Mucosa of stomach (tissue), 1 donor: ENCODE measurements around the gene DNAJB8.

Source experiments
- H3K27me3 ChIP-seq: one replicate; pipeline ENCODE4 v1.7.0; 2013; ENCODE audit warnings: mild to moderate bottlenecking, low read length; ENCODE audit not compliant: control insufficient read depth, insufficient read depth
- H3K36me3 ChIP-seq: one replicate; pipeline ENCODE4 v1.7.0; 2013; ENCODE audit warnings: low read length; ENCODE audit not compliant: control insufficient read depth, insufficient read depth
- H3K4me1 ChIP-seq: one replicate; pipeline ENCODE4 v1.7.0; 2013; ENCODE audit warnings: mild to moderate bottlenecking, low read length; ENCODE audit not compliant: control insufficient read depth, insufficient read depth
- H3K4me3 ChIP-seq: one replicate; pipeline ENCODE4 v1.7.0; 2013; ENCODE audit warnings: low read length
- H3K9ac ChIP-seq: one replicate; pipeline ENCODE4 v1.7.0; 2013; ENCODE audit warnings: mild to moderate bottlenecking, low read length, moderate library complexity
- H3K9me3 ChIP-seq: one replicate; pipeline ENCODE4 v1.7.0; 2013; ENCODE audit warnings: mild to moderate bottlenecking, low read length, moderate library complexity; ENCODE audit not compliant: control insufficient read depth
- donor health status: Pancreatic carcinoma.

Gene DNAJB8

DNA sequence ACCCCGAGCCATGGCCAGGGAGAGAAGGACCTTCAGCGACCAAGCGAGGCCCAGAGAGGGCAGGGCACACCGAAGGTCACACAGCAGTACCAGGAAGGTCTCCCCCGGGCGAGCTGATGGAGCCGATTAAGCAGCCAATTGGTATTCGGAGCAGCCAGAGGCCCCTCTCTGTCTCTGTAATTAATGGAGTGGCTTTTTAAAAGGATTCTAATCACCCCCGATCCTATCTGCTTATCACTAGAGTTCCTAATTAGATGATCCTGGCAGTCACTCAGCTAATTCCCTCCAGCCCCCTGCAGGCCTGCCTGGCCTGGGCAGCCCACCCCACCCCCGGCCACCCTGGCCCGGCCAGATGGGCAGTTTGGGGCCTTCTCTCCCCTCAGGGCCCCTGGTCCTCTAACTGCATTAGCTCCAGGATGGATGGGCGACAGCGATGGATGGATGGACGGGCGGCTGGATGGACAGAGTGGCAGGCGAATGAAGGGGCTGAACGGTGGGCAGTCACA lies 1.6 kb upstream of the DNAJB8 start:
- no peaks in the 10 kb centered on the region for H3K4me1 ChIP-seq
- H3K27me3 ChIP-seq, result peaks cover 15% of the 10 kb centered on the region
- no peak overlapping the region for H3K4me3 ChIP-seq
- H3K9me3 ChIP-seq, result no peaks in the 10 kb centered on the region
- H3K9ac ChIP-seq, result no peak overlapping the region
- no peaks in the 10 kb centered on the region for H3K36me3 ChIP-seq

DNA sequence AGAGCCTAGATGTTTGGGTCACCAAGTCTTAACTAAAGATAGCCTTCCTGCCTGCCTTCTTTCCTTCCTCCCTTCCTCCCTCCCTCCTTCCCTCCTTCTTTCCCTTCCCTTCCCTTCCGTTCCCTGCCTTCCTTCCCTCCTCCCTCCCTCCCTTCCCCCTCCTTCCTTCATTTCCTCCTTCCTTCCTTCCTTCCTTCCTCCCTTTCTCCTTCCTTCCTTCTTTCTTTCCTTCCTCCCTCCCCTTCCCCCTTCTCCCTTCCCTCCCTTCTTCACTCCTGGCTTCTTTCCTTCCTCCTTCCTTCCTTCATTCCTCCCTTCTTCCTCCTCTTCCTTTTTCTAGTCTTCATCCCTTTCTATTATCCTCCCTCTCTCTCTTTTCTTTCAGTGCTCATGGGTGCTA lies 2.0 kb downstream of the DNAJB8 start:
- Histone ChIP-seq H3K9me3 (no peaks in the 10 kb centered on the region), H3K4me3 (no peak overlapping the region), H3K27me3 (peaks cover 4% of the 10 kb centered on the region), H3K9ac (no peak overlapping the region), H3K36me3 (no peaks in the 10 kb centered on the region), H3K4me1 (no peaks in the 10 kb centered on the region)

DNA sequence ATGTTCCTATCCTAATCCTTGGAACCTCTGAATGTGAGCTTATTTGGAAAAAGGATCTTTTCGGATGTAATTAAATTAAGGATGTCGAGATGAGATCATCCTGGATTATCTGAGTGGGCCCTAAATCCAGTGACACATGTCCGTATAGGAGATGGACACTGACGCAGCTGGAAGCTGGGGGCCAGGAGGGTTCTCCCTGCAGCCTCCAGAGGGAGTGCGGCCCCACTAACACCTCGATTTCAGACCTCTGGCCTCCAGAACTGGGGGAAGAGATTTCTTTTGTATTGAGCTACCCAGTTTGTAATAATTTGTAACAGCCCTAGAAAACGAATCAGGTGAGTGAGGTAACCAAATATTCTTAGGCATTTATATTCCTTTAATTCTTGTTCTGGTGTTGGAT lies 2.5 kb downstream of the DNAJB8 start:
- H3K4me1 ChIP-seq, result no peaks in the 10 kb centered on the region

DNA sequence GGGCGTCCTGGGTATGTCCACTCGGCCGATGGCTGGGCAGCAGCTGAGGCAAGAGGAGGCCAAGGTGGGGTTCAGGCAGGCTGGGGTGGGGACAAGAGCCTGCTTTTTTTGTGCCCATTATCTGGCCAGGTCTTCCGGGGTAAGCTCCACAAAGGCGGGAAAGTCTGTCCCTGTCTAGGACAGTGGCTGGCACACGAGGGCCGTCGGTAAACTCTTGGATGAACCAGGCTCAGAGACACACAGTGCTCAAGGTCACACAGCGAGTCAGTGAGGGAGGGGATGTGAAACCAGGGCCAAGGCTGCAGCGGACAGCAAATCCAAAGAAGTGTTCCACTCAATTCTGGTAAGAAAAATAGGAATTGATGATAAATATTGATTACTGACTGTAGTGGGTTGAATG lies 2.9 kb downstream of the DNAJB8 start:
- no peaks in the 10 kb centered on the region for H3K36me3 ChIP-seq
- H3K9ac ChIP-seq, result no peak overlapping the region
- no peak overlapping the region for H3K4me3 ChIP-seq
- no peaks in the 10 kb centered on the region for H3K9me3 ChIP-seq
- no peaks in the 10 kb centered on the region for H3K4me1 ChIP-seq
- H3K27me3 ChIP-seq, result no peaks in the 10 kb centered on the region

More for the DNA sequence above, 2.5 kb downstream of the DNAJB8 start:
- peaks cover 2% of the 10 kb centered on the region for H3K27me3 ChIP-seq
- H3K4me3 ChIP-seq, result no peak overlapping the region
- no peak overlapping the region for H3K9ac ChIP-seq
- H3K9me3 ChIP-seq, result no peaks in the 10 kb centered on the region
- H3K36me3 ChIP-seq, result no peaks in the 10 kb centered on the region

DNA sequence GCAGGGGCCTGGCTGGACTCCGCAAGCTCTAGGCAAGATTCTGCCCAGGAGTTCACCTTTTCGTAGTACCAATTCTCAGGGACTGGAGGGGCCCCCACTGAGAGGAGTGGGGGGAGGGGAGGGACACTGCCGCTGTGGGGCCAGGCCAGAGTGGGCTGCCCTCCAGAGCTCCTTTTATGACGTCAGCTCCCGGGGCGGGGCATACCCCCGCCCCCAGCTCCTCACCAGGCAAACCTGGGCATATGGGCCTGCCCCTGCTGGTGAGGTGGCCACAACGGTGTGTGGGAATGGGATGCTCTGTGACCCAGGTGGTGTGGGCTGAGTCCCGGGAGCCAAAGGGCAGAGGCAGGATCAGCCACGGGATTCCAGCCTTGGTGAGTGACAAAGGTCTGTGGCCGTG lies 3.3 kb downstream of the DNAJB8 start:
- Histone ChIP-seq H3K36me3 (no peaks in the 10 kb centered on the region), H3K9me3 (no peaks in the 10 kb centered on the region), H3K4me1 (no peaks in the 10 kb centered on the region), H3K4me3 (no peak overlapping the region), H3K9ac (no peak overlapping the region), H3K27me3 (no peaks in the 10 kb centered on the region)

DNA sequence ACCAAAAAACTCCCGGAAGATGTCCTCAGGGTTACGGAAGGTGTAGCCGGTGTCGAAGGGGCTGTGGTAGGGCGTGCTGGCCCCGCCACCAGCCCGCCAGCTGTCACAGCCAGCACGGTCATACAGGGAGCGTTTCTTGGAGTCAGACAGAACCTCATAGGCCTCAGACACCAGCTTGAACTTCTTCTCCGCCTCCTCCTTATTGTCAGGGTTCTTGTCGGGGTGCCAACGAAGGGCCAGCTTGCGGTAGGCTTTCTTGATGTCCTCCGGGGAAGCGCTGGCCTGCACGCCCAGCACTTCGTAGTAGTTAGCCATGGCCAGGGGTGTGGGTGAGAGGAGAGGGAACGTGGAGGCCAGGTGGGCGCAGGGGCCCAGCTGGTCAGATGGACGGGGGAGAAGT lies 3.8 kb downstream of the DNAJB8 start:
- H3K4me1 ChIP-seq, result no peaks in the 10 kb centered on the region
- no peaks in the 10 kb centered on the region for H3K9me3 ChIP-seq
- no peaks in the 10 kb centered on the region for H3K36me3 ChIP-seq
- no peak overlapping the region for H3K4me3 ChIP-seq
- H3K27me3 ChIP-seq, result no peaks in the 10 kb centered on the region
- H3K9ac ChIP-seq, result no peak overlapping the region

DNA sequence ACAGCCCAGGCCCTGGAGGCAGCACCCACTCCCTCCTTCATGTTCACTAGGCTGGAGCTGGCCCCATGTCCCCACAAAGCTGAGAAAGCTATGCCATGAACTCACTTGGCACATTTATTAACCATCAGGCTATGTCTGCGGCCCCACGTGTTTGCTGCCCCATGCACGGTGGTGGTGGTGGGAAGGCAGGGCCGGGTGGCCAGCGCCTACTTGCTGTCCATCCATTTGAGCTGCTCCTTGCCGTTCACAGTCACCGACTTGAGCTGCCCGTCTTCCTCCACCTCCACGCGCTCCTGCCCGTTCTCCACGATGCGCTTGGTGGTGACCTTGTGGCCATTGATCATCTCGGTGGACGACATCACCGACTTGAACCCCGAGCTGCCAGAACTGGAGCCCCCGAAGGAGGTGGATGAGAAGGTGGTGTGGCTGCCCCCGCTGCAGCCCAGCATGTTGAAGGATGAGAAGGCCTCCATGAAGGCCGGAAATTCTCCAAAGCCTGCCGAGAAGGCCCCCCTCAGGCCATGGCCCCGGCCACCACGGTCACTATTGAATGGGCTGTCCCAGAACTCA lies 4.3 kb downstream of the DNAJB8 start:
- Histone ChIP-seq H3K9ac (no peak overlapping the region), H3K27me3 (peaks cover 3% of the 10 kb centered on the region), H3K36me3 (no peaks in the 10 kb centered on the region), H3K9me3 (no peaks in the 10 kb centered on the region), H3K4me1 (no peaks in the 10 kb centered on the region), H3K4me3 (no peak overlapping the region)

DNA sequence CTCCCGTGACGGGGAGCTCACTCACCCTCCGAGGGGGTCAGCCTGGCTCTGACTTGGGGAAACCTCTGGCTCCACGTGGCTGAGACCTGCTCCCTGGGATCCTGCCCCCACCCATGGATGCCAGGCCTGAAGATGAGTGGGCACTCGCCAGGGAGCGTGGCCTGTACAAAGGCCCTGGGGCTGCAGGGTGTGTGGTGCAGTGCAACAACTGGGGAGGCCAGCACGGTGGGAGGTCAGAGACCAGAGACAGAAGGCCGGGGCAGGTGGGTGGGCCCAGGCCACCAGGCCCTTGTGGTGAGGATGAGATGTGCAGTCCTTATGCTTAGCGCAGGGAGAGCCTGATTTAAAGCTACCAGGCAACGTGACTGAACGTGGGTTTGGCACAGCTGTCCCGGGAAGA lies 5.0 kb downstream of the DNAJB8 start:
- Histone ChIP-seq H3K4me1 (no peaks in the 10 kb centered on the region), H3K27me3 (peaks cover 8% of the 10 kb centered on the region), H3K36me3 (no peaks in the 10 kb centered on the region), H3K4me3 (no peak overlapping the region), H3K9ac (no peak overlapping the region), H3K9me3 (no peaks in the 10 kb centered on the region)

DNA sequence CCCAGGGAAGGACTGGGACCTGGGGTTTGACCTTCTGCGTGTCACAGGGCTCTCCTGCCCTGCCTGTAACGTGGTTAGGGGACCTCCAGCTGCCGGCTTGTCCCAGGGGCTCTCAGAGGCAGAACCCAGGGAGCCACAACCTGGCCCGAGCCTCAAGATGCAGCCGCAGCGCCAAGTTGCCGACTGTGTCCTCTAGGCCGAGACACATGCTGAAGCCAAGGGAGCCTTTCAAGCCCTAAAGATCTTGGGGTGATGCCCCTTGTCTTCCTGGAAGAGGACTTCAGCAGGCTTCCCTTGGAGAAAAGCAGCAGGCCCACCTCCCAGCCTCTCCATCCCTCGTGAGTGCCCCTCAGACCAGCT lies 7.2 kb downstream of the DNAJB8 start:
- Histone ChIP-seq H3K36me3 (no peaks in the 10 kb centered on the region), H3K27me3 (peaks cover 30% of the 10 kb centered on the region), H3K9ac (no peak overlapping the region), H3K9me3 (no peaks in the 10 kb centered on the region), H3K4me3 (no peak overlapping the region), H3K4me1 (no peaks in the 10 kb centered on the region)

DNA sequence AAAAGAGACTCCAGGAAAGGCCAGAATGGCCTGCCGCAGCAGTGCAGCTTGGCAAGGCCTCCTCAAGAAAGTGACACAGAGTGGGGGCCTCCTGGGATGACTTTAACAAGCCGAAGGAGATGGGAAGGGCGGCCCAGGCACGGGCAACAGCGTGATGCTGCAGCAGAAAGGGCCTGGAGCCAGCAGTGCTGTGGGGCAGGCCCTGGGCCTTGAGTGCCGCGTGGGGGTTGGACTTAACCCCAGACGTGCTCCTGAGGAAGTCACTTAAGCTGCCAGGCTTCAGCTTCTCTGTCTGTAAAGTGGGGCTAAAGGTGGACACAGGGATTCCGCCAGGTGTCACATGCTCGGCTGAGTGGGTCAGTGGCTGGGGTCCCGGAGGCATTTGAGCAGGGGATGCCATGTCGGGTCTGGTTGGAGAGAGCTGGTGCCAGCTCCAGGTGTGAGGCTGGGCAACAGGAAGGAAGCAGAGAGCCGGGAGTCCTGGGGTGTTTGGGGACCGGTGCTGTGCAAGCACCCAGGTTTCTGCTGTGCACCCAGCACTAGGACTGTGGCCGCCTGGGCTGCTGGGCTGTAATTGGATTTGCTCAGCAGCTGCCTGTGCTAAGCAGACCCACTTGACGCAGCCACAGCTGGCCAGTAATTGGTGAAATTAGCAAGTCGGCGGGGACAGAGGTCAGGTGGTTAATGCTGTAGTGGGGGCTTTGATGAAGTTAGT lies 7.8 kb downstream of the DNAJB8 start:
- Histone ChIP-seq H3K27me3 (peaks cover 32% of the 10 kb centered on the region), H3K4me1 (no peaks in the 10 kb centered on the region), H3K4me3 (no peak overlapping the region), H3K9ac (no peak overlapping the region), H3K9me3 (no peaks in the 10 kb centered on the region), H3K36me3 (no peaks in the 10 kb centered on the region)

DNA sequence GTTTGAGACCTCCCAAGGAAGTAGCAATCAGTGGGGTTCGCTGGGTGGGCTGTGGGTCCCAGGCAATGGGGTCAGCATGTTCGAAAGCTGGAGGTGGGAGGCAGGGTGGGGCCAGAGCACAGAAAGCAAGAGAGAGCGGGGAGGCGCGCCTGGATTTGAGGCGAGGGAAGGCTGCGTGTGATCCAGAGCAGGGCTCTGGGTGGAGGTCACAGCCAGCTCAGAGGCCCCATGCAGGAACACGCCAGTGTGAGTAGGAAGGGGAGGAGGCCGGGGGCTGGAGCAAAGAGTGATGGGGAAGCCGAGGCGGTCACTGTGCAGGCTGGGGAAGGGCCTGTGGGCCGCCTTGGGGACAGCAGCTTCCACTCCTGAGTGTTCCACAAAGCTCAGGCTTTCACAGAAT lies 8.8 kb downstream of the DNAJB8 start:
- H3K9me3 ChIP-seq, result no peaks in the 10 kb centered on the region
- no peak overlapping the region for H3K9ac ChIP-seq
- no peak overlapping the region for H3K4me3 ChIP-seq
- no peaks in the 10 kb centered on the region for H3K36me3 ChIP-seq
- H3K4me1 ChIP-seq, result no peaks in the 10 kb centered on the region
- H3K27me3 ChIP-seq, result peaks cover 32% of the 10 kb centered on the region

DNA sequence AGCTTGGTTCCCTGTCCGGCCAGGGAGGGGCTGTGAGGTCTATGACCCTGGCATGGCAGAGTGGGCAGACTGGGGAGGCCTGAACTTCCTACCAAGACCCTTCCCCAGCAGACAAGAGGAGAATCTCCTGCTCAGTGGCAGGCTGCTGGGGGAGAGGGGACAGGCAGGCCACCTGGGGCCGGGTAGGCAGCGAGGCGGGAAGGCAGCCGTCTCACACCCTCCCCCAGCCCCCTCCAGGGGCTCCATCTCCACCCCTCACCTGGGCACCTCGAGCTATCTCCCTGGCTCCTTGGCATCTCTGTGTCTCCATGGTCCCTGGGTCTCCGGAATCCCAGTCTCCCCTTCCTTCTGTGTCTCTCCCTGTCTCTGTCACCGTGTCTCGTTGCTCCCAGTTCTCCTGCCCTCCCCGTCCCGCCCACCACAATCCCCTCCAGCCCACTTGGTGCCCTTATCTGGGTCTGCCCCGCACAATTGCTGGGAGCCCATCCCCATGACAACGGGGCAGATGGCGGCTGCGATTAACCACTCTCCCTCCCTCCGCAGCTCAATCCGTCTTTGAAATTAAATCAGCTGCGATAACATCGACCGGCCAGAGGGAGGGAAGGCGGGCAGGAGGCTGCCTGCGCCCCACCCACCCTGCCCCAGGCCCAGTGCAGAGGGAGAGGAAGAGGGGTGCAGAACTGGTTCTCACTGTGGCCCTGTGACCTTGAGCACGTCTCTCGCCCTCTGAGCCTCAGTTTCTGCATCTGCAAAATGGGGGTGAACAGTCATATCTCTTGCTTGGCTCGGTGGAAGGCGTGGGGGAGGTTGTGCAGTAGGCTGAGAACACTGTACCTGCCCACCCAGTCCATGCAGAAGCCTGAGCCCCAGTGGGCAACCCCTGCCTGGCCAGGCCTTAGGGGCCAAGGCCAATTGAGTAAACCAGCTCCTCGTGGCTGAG lies 9.6 kb downstream of the DNAJB8 start:
- H3K4me1 ChIP-seq, result no peaks in the 10 kb centered on the region
- no peaks in the 10 kb centered on the region for H3K9me3 ChIP-seq
- no peak overlapping the region for H3K9ac ChIP-seq
- H3K27me3 ChIP-seq, result peaks cover 32% of the 10 kb centered on the region
- H3K36me3 ChIP-seq, result no peaks in the 10 kb centered on the region
- no peak overlapping the region for H3K4me3 ChIP-seq
